Left renal cortex interstitium (tissue), 4 donors: ENCODE results near the gene MED13L. TPM values are rescaled to one million over a fixed set of nuclear protein-coding genes. Genes with fewer than 3 reads are reported as not detected.
"Not testable (repeated sequence)": the region's sequence is repeated elsewhere in the genome, so short reads cannot be mapped to it uniquely, and the experiment has no call there.

Experiments used
- DNase-seq, 4 donors: peaks; one replicate each; pipeline ENCODE4 v3.0.0-alpha.2; 2013; ENCODE audit warnings: low read depth in 4 of 4, low spot score in 2 of 4, missing footprints in 1 of 4
- polyA plus RNA-seq, 4 donors: library from polyadenylated mRNA; unstranded; fragments of 120-200 nt; gene quantifications; one replicate each; pipeline ENCODE4 v1.2.1, GENCODE V29; 2013; ENCODE audit not compliant: insufficient read length in 4 of 4

MED13L gene
- polyA plus RNA-seq, 4 donors: 66.8 to 88.0 (median 75.5) TPM

DNA sequence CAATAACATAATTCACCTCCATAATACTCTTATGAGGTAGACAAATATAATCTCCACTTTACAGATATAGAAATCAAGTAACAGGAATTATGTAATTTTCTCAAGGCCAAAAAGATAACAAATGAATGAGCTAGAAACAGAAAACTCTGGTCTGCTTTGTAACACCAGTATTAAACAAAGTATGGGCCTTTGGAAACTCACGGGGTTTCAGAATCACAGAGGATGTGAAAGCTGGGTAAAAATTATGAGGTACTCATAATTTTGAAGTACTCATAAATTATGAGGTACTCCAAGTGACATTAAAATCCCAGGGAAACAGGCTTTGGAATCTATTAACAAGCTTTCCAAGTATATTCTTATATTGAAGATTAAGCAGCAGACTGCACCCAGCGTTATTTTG is 140.2 kb downstream of the MED13L start:
- no peak for DNase-seq

- no peak for DNase-seq
Observed at GRCh38 chr12:116136340-116136739, 141.2 kb downstream of the MED13L start.

DNA sequence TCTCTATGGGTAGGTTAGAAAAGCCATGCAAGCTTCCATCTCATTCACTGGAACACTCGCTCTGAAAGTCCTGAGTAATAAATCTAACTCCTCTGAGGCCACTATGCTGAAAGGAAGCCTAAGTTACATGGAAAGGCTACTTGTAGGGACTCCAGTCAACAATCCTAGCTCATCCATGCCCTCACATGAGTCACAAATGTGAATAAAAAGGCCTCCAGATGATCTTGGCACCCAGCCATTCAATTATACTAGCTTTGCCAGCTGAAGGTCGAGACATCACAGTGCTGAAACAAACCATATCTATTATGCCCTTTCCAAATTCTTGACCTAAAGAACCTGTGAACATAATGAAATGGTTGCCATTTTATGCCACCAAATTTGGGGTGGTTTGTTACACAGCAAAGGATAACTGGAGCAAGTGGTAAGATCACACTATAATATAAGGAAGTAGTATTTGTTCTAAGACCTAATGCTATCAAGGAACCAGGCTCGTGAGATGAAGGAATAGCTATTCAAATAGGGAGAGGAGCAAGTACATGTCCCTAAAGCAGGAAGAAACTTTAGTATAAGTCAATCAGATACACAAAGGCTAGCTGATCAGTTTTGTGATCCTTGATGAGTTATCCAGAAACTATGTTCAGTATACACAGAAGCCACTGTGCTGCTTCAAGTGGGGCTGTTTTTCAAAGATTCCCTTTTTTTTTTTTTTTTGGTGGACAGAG is 142.1 kb downstream of the MED13L start:
- no peak for DNase-seq

- DNase-seq: no peak
Observed at GRCh38 chr12:116133636-116134214, 143.8 kb downstream of the MED13L start.

- DNase-seq: no peak
Observed at GRCh38 chr12:116133149-116133548, 144.3 kb downstream of the MED13L start.

- not testable (repeated sequence) for DNase-seq
Observed at GRCh38 chr12:116131987-116132386, 145.5 kb downstream of the MED13L start.

GRCh38 chr12:116131176-116131575 is 146.3 kb downstream of the MED13L start:
- no peak for DNase-seq

DNA sequence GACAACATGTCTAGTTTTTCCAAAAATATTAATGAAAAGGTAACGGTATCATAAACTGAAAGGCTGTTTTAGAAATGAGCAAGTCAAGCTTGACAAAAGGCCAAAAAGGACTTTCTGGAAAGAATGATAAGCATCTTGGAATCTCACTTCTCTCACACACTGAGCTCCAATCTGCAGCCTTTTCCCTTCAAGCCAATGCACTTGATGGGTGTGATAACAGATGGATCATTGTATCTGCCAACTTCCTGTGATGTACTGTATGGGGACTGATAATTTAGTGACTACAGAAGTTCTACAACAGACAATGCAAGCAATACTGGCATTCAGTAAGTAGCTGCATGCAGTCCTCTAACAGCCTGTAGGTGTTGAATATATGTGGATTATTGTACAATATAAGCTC is 147.1 kb downstream of the MED13L start:
- DNase-seq: no peak

- DNase-seq: no peak
Observed at GRCh38 chr12:116128779-116129178, 148.7 kb downstream of the MED13L start.

GRCh38 chr12:116127859-116128258 is 149.6 kb downstream of the MED13L start:
- DNase-seq: no peak

DNA sequence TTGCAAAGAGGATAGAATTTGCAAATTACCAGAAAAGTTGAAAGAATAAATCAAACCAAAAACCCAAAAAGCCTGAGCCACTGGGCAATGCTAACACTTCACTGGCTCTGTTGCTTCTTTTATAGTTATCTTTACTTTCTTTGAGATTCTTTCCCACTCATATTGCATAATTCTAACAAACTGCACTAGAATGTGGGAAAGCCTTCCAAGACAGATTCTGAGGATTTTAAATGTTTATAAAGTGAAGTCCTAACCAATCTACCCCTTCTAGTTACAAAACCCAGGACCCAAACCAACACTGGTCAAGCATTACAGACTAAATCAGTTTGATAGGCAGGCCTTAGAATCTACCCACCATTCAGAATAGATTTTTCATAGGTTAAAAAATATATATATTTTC is 150.9 kb downstream of the MED13L start:
- DNase-seq: no peak

DNA sequence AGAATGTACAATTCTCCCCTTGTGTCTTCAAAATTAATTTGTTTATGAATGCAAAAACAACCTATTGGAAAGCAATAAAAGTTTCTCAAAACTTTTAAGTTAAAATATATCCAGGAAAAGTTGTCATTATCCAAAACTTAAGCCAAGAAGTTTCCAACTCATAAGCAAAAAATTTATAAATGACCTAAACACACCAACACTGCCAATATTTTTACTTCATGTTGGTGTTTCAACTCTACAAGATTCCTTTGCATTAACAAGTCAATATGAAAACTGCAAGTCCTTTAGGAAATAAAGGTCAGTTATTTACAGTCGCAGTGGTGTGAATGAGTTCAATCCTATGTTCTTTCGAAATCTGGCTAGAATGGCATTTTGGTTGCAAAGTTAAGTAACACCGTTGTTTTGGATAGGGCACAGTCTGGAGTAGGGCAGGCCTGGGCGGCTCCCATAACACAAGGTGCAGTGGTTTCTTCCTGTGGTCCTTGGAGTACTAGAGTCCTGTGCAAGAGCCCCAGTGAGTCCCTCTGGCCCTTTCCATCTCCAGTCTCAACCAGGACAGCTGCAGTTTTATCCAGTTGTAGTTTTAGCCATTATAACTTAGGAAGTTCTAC is 151.4 kb downstream of the MED13L start:
- no peak for DNase-seq

GRCh38 chr12:116125084-116125483 is 152.4 kb downstream of the MED13L start:
- no peak for DNase-seq

- no peak for DNase-seq
Observed at GRCh38 chr12:116123451-116124258, 153.8 kb downstream of the MED13L start.

GRCh38 chr12:116122628-116123027 is 154.9 kb downstream of the MED13L start:
- no peak for DNase-seq

DNA sequence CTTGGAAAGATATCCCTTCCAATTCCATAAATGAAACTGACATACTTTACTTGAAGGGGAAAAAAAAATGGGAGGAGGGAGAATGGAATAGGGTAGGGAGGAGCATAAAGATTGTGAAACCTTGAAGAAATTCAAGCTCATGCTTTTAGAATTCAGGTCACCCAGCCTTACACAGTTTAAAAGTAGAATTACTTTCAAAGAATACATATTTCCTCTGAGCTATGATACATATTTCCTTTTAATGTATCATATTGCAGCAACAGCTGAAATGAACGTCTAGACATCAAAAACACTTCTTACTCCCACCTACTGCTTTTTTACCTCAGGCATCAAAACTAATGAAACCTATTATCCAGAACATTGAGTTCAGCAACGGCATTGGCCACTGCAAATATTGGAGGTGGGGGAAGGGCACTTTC is 156.0 kb downstream of the MED13L start:
- DNase-seq: no peak

- DNase-seq: no peak
Observed at GRCh38 chr12:116116650-116117424, 160.7 kb downstream of the MED13L start.

DNA sequence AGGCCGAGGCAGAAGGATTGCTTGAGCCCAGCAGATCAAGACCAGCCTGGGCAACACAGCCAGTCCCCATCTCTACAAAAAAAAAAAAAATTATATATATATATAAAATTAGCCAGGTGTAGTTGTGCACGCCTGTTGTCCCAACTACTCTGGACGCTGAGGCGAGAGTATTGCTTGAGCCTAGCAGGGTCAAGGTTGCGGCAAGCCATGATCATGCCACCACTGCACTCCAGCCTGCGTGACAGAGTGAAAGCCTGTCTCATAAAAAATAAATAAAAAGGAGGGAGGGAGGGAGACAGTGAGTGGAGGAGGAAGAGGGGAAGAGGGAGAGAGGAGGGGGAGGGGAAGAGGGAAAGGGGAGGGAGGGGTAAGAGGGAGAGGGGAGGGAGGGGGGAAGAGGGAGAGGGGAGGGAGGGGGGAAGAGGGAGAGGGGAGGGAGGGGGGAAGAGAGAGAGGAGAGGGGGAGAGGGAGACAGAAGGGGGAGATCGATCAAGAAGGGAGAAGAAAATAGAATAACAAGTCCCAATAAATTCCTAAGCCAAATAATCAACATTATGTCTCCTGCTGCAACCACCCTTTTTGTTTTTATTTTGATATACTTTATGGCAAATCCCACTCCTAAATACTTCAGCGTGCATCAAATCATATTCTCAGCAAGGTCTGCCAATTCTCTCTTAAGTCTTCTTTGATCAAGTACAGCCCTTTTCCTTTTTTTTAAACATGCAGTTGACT is 163.9 kb downstream of the MED13L start:
- no peak for DNase-seq

DNA sequence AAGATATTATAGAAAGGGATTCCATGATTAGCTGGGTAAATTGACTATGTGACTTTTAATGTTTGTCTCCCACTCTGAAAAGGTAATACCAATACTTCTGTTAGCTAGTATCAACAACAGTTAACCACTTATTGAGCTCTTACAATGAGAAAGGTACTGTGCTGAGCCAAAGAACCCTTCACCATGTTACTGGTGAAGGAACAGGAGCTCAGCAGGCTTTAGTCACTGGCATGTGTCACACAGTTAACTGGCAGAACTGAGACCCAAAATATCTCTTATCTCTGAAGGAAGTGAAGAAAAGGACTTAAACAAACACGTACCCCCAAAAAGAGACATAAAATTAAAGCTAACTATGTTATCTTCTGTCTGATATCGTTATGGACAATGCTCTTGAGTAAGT is 170.6 kb downstream of the MED13L start:
- DNase-seq: no peak
